ENCODE data around the gene RPS6KA2.

- TF ChIP-seq POLR2A (IDR thresholded peaks at IDR 0.05): no peak
- TF ChIP-seq CTCF (IDR thresholded peaks at IDR 0.05): no peak
Measured at GRCh38 chr6:166639921-166640320, 12.9 kb upstream of the RPS6KA2 start.

Measured in gastroesophageal sphincter (tissue), 3 donors.